Stimulated activated effector memory CD8-positive, alpha-beta T cell treated with anti-CD3 and anti-CD28 coated beads, Interleukin-12 subunit alpha, Interleukin-12 subunit beta, amount 100 ng/mL, for 72 hours (primary cell): ENCODE data around the gene PTPRH.

Experiments used
- ATAC-seq: fragments of 150-1000 bp; cut with Tn5 transposase; 2 replicates; pipeline ENCODE4 v1.10.0; 2021
- DNase-seq, 2 donors: peaks; one replicate each; pipeline ENCODE4 v3.0.0; 2021 to 2022; ENCODE audit warnings: low spot score in 2 of 2
- H3K27ac Mint-ChIP-seq: one replicate; pipeline ENCODE4 v1.8.0; 2022; ENCODE audit warnings: mild to moderate bottlenecking, mixed read lengths
- H3K36me3 Mint-ChIP-seq: one replicate; pipeline ENCODE4 v1.8.0; 2022; ENCODE audit warnings: mild to moderate bottlenecking, mixed read lengths
- H3K4me1 Mint-ChIP-seq: one replicate; pipeline ENCODE4 v1.8.0; 2022; ENCODE audit warnings: mixed read lengths
- H3K4me3 Mint-ChIP-seq: one replicate; pipeline ENCODE4 v1.8.0; 2022; ENCODE audit warnings: mild to moderate bottlenecking, mixed read lengths
- H3K9me3 Mint-ChIP-seq: one replicate; pipeline ENCODE4 v1.8.0; 2022; ENCODE audit warnings: mixed read lengths

The PTPRH gene

GRCh38 chr19:55149078-55150003 lies 60.0 kb downstream of the PTPRH start, which contains the start of gene TNNT1:
Gene TNNT1, minus strand, starts transcription at chr19:55149206. Its CDS starts 2,049 bp downstream, at chr19:55147157.
- H3K4me1 Mint-ChIP-seq: peaks cover 17% of the 10 kb centered on the region
- DNase-seq (no peak), ATAC-seq (no peak)
- peaks cover 6% of the 10 kb centered on the region for H3K9me3 Mint-ChIP-seq
- H3K36me3 Mint-ChIP-seq: no peaks in the 10 kb centered on the region
- no peak within 1 kb of the TSS for H3K27ac Mint-ChIP-seq
- H3K4me3 Mint-ChIP-seq: no peak within 1 kb of the TSS

- no peak overlapping the region for H3K4me3 Mint-ChIP-seq
Observed at GRCh38 chr19:55147545-55148251, 61.6 kb downstream of the PTPRH start.

GRCh38 chr19:55146705-55147273 lies 62.5 kb downstream of the PTPRH start:
- no peak overlapping the region for H3K4me3 Mint-ChIP-seq
- ATAC-seq: peak; percentile 21

More at GRCh38 chr19:55147545-55148251, 61.6 kb downstream of the PTPRH start:
- Mint-ChIP-seq H3K4me1 (peaks cover 10% of the 10 kb centered on the region), H3K27ac (no peak overlapping the region), H3K9me3 (peaks cover 6% of the 10 kb centered on the region), H3K36me3 (no peaks in the 10 kb centered on the region)
- ATAC-seq (no peak), DNase-seq (no peak)

GRCh38 chr19:55146078-55146704 lies 63.1 kb downstream of the PTPRH start:
- H3K36me3 Mint-ChIP-seq: no peaks in the 10 kb centered on the region
- H3K9me3 Mint-ChIP-seq: no peaks in the 10 kb centered on the region
- H3K4me1 Mint-ChIP-seq: no peaks in the 10 kb centered on the region
- DNase-seq (no peak), ATAC-seq (no peak)
- H3K27ac Mint-ChIP-seq: no peak overlapping the region
- H3K4me3 Mint-ChIP-seq: no peak overlapping the region

More at GRCh38 chr19:55146705-55147273, 62.5 kb downstream of the PTPRH start:
- no peak overlapping the region for H3K27ac Mint-ChIP-seq
- no peaks in the 10 kb centered on the region for H3K36me3 Mint-ChIP-seq
- H3K4me1 Mint-ChIP-seq: peaks cover 4% of the 10 kb centered on the region
- no peak for DNase-seq
- H3K9me3 Mint-ChIP-seq: peaks cover under 1% of the 10 kb centered on the region

GRCh38 chr19:55145232-55145631 lies 64.1 kb downstream of the PTPRH start:
- Mint-ChIP-seq H3K36me3 (no peaks in the 10 kb centered on the region), H3K27ac (no peak overlapping the region), H3K9me3 (no peaks in the 10 kb centered on the region), H3K4me3 (no peak overlapping the region), H3K4me1 (no peaks in the 10 kb centered on the region)
- ATAC-seq: no peak
- no peak for DNase-seq

- no peak for DNase-seq
- H3K36me3 Mint-ChIP-seq: no peaks in the 10 kb centered on the region
- H3K4me1 Mint-ChIP-seq: no peaks in the 10 kb centered on the region
- no peak for ATAC-seq
- H3K9me3 Mint-ChIP-seq: no peaks in the 10 kb centered on the region
- H3K4me3 Mint-ChIP-seq: no peak overlapping the region
- H3K27ac Mint-ChIP-seq: no peak overlapping the region
Observed at GRCh38 chr19:55141696-55142095, 67.6 kb downstream of the PTPRH start.

GRCh38 chr19:55137915-55138314 lies 71.4 kb downstream of the PTPRH start:
- Mint-ChIP-seq H3K27ac (no peak overlapping the region), H3K9me3 (no peaks in the 10 kb centered on the region)

GRCh38 chr19:55136399-55137102 lies 72.8 kb downstream of the PTPRH start:
- DNase-seq (no peak), ATAC-seq (no peak)
- no peak overlapping the region for H3K27ac Mint-ChIP-seq
- no peak overlapping the region for H3K4me3 Mint-ChIP-seq
- H3K36me3 Mint-ChIP-seq: no peaks in the 10 kb centered on the region
- no peaks in the 10 kb centered on the region for H3K9me3 Mint-ChIP-seq
- H3K4me1 Mint-ChIP-seq: no peaks in the 10 kb centered on the region

More at GRCh38 chr19:55137915-55138314, 71.4 kb downstream of the PTPRH start:
- no peak overlapping the region for H3K4me3 Mint-ChIP-seq
- no peak for ATAC-seq
- no peak for DNase-seq
- no peaks in the 10 kb centered on the region for H3K36me3 Mint-ChIP-seq
- H3K4me1 Mint-ChIP-seq: no peaks in the 10 kb centered on the region

GRCh38 chr19:55134736-55135135 lies 74.6 kb downstream of the PTPRH start:
- ATAC-seq (no peak), DNase-seq (no peak)
- Mint-ChIP-seq H3K36me3 (no peaks in the 10 kb centered on the region), H3K9me3 (no peaks in the 10 kb centered on the region), H3K4me1 (no peaks in the 10 kb centered on the region), H3K4me3 (no peak overlapping the region), H3K27ac (no peak overlapping the region)

- H3K36me3 Mint-ChIP-seq: no peaks in the 10 kb centered on the region
- no peaks in the 10 kb centered on the region for H3K4me1 Mint-ChIP-seq
- H3K9me3 Mint-ChIP-seq: no peaks in the 10 kb centered on the region
- no peak overlapping the region for H3K4me3 Mint-ChIP-seq
- no peak for DNase-seq
- no peak for ATAC-seq
- H3K27ac Mint-ChIP-seq: no peak overlapping the region
Observed at GRCh38 chr19:55133639-55134444, 75.5 kb downstream of the PTPRH start.

- DNase-seq (no peak), ATAC-seq (no peak)
- Mint-ChIP-seq H3K27ac (no peak overlapping the region), H3K4me1 (no peaks in the 10 kb centered on the region), H3K9me3 (no peaks in the 10 kb centered on the region), H3K4me3 (no peak overlapping the region), H3K36me3 (no peaks in the 10 kb centered on the region)
Observed at GRCh38 chr19:55132453-55133129, 76.7 kb downstream of the PTPRH start.

GRCh38 chr19:55131421-55131820 lies 77.9 kb downstream of the PTPRH start:
- no peaks in the 10 kb centered on the region for H3K4me1 Mint-ChIP-seq
- no peaks in the 10 kb centered on the region for H3K9me3 Mint-ChIP-seq
- ATAC-seq: no peak
- no peak overlapping the region for H3K27ac Mint-ChIP-seq
- DNase-seq: no peak
- H3K36me3 Mint-ChIP-seq: no peaks in the 10 kb centered on the region
- H3K4me3 Mint-ChIP-seq: no peak overlapping the region
